NCI-H526 (cell line): ENCODE measurements around the gene MED27.

ENCODE experiments used
- DNase-seq, 2 experiments: peaks; one replicate each; lab custom pipeline; 2025; lab: John Stamatoyannopoulos, UW

Gene MED27

DNA sequence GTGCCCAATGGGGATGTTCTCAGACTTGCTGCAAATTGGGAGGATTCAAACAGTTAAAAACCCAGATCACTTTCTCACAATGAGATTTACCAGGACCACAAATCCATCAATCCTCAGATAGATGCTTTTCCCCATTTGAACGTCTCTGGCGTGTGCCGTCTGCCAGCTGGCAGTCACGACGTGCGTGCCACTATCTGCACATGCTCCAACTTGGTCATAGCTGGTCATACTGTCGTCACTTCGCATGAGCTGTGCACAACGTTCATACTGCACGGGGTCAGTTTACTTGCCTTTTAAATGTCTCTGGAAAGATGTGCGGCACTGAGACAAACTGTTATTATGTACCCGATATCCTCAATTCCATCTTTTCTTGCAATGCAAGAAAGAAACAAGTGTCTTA, 221.5 kb downstream of the MED27 start:
- DNase-seq: no peak

DNA sequence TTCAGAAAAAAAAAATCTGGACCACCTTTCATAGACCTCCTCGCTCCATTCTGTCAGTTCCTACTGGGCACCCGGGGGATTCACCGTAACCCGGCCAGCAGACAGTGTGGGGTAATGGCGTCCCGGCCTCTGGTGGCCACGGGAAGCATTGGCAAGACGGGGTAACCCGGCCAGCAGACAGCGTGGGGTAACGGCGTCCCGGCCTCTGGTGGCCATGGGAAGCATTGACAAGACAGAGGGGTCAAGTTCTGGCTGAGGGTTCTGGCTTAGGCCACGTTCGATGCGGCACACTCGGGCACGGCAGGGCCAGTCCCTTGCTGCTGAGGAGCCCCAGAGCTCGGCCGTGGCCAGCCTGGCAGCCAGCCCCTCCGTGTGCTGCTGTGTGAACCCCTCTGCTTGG, 223.6 kb downstream of the MED27 start:
- DNase-seq: no peak

DNA sequence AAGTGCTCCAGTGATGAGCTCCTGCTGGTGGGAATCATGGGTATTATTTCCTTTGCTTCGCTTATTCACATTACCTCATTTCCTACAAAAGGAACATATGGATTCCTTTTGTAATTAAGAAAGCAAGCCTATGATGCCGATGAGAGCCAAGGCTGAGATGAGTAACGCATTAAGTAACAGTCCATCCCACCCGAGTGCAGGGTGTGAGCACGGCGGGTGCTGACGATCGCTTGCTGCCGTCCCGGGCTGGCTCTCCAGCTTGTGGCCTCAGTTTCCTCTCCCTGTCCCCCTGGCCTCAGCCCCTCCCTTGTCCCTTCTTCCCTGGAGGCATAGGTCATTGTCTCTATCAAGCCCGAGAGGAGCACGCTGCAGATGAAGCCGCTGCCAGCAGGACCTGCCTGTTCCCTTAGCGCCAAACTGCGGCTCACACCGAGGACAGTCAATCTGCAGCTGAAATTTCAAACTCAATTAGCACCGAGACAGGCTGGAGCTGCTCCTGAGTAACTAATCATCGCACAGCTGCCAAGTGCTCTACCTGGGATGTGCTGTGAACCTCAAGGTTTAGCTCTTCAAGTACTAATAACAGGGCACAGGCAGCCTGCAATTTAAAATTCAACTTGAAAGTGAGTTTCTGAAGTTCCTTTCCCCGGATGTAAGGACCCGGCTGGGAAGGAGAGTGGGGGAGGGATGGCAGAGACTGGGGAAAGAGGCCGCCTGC, 224.6 kb downstream of the MED27 start:
- DNase-seq: no peak

DNA sequence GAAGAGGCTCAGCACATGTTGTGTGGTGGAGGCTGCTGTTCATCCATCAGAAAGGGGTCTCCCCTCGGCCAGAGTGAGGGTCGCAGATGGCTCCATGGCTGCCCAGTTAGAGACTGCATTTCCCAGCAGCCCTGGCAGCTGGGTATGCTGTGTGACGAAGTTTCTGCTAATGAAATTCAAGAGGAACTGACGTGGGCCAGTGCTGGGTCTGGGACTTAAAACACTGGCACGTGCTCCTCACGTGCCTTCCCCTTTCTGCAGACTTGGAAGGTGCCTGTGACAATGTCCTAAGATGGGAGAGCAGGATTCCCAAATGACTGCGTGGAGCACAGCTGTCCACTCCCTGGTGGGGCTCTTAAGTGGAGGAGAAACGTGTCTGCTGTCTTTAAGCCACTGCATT, 225.3 kb downstream of the MED27 start:
- no peak for DNase-seq

DNA sequence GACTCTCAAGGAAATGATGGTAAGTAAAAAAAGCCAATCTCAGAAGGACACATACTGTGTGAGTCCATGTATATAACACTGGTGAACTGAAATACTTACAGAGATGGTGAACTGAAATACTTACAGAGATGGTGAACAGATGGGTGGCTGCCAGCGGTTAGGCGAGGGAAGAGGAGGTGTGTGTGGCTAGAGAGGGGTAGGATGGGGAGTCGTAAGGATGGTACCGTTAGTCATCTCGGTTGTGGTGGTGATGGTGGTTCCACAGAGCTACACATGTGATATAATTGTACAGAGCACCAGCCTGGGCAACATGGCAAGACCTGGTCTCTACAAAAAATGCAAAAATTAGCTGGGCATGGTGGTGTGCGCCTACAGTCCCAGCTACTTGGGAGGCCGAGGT, 226.2 kb downstream of the MED27 start:
- DNase-seq: no peak

DNA sequence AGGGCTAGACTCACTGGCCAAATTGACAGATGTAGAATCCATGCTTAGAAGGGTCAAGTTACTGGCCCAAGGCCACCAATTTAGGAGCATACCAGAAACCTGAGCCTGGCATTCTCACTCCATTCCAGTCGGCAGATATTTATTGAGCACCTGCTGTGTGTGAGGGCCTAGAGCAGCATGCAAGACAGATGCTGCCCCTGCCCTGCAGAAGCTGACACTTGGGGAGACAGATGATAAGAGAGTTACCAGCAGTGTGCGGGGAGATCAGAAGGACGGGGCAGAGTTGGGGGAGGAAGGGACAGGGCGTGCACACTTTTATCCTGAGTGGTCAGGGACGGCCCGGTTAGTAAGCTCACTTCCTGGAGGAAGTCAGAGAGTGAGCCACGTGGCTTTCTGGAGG, 228.3 kb downstream of the MED27 start:
- no peak for DNase-seq

DNA sequence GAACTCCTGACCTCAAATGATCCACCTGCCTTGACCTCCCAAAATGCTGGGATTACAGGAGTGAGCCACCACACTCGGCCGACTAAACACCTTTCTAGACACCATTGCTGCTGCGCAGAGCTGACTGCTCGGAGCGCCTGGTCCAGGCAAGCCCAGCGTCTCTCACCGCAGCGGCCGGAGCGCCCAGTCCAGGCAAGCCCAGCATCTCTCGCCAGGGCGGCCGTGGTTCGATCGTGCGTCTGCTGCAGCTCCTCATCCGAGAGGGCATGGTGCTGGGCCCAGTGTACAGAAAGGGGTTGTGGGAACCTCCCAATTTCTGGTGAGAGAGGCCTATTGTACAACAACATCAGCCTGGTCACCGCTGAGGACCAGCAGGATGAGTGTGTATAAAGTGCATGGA, 230.3 kb downstream of the MED27 start:
- no peak for DNase-seq

DNA sequence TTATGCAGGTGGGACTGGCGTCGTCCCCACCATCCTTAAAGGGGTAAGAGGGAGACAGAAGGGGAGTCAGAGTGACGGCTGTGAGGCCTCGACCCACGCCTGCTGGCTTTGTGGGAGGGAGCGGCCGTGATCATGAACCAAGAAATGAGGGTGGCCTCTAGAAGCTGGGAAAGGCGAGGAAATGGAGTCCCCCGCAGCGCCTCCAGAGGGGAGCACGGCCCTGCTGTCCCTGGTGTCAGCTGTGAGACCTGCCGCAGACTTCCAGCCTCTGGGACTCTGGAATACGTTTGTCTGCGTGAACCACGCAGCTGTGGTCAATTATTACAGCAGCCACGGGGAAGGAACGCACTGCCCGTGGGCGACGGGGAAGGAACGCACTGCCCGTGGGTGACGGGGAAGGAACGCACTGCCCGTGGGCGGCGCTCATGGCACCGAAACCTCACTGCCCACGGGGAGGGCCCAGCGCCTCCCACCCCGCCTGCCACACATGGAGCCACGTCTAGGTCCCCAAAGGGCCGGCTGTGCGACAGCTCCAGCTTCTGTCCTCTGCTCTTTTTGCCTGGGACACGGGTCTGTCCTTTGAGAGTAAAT, 231.0 kb downstream of the MED27 start:
- no peak for DNase-seq

DNA sequence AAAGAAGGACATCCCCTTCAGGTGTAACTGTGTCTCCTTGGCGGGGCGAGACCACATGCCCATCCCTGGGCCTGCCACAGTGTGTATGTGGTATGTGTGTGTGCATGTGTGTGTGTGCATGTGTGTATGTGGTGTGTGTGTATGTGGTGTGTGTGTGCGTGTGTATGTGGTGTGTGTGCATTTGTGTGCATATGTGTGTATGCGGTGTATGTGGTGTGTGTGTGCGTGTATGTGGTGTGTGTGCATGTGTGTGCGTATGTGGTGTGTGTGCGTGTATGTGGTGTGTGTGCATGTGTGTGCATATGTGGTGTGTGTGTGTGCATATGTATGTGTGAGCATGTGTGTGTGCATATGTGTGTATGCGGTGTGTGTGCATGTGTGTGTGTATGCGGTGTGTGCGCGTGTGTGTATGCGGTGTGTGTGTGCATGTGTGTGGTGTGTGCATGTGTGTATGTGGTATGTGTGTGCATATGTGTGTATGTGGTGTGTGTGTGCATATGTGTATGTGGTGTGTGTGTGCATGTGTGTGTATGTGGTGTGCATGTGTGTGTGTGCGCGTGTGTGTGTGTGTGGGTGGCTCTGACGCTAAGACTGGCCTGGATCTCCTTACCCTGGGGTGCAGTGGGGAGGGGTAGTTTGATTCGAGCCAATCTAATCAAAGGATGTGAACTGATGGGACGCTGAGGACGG, 231.9 kb downstream of the MED27 start:
- DNase-seq: no peak

DNA sequence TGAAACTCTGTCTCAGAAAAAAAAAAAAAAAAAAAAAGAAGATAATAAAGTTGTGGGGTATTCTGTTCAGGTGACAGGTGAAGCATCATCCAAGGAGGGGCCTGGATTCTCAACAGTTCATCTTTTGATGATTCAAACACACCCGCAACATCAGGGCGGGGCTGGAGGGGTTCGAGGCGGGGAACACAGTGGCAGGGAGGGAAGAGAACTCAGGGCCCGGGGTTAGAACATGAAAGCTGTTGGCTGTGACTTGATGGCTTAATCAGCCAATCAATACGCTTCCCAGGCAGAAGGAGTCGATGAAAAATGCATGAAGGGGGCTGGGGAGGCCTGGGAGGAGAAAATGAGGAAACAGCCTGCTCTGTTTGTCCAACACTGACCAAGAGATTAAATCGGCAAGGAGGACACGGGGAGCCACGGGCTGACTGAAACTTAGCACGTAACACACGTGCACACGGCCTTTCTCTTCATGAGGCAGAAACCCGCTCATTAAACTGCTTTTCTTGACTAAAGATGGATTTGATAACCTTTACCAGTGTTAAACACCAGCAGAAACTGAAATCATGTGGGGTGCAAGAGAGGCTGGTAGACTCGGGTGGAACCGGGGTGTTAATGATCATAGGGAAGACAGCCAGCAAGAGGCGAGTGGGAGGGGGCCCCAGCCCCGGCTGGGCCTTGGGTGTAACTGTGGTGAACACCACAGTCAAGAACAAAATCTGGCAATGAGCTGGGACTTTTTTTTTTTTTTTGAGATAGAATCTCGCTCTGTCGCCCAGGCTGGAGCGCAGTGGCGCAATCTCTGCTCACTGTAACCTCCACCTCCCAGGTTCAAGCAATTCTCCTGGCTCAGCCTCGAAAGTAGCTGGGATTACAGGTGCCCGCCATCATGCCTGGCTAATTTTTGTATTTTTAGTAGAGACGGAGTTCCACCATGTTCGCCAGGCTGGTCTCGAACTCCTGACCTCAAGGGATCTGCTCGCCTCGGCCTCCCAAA, 234.1 kb downstream of the MED27 start:
- DNase-seq: no peak

DNA sequence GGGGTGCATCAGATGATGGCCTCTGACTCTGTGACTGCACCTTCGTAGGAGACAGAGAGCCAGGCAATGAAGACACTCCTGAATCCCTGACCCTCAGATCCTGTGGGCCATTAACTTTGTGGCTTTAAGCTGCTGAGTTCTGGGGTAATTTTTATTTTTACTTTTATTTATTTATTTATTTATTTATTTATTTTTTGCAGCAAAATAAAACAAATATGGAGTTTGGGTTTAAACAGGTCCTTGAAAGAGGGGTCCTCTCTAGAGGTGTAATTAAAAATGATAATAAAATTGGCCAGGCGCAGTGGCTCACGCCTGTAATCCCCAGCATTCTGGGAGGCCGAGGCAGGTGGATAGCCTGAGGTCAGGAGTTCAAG, 234.9 kb downstream of the MED27 start:
- no peak for DNase-seq

DNA sequence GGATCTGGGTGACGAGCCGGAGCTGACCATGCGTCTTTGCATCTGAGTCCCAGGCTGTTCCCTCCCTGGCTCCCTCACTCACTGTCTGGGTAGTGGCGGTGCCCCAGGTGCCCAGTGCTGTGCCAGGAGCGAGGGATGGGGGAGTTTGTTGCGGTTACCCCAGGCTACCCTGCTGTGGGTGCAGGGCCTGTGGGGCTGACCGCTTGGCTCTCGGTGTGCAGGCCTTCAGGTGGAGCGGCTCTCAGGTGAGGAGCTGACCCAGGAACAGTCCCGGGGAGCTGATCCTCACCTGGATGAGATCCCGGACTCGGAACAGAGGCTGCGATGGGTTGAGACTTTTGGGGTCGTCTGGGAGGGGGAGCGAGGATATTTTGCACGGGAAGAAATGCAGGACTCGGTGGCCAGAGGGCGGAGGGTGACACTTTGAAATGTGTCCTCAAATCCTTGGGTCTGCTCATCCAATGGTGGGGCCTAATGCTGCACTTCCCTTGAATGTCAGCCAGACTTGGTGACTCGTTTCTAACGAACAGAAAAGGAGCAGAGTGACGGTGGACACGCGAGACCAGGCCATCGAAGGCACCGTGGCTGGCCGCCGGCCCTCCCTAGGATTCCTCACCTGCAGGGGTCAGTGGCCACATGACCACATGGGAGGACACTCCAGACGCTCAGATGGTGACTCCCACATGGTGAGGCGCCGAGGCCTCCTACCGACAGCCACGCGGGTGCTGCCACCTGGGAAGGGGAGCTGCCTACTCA, 235.5 kb downstream of the MED27 start:
- DNase-seq: no peak

DNA sequence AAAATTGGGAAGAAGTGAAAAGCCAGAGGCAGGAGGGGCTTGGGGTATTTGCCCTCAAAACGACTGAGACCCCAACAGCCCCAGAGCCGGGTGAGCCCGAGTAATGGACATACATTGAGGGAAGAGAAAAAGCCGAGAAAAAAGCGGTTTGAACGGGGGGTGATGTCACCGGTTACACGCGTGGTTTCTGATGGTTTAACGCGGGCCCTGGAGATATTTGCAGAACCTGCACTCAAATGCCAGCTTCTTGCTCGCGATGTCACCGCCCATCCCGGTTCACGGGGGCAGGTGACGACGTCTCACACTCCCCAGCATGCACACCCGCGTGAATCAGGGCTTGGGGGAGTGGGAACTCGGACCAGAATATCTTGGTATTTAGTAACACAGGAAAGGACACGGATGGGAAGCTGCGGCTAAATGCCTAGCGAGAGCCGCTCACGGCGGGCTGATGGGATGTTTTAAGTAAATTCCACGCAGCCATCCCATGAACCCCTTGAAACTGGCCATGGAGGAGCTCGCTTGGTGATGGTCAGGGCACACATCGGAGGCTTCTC, 237.8 kb downstream of the MED27 start:
- no peak for DNase-seq

DNA sequence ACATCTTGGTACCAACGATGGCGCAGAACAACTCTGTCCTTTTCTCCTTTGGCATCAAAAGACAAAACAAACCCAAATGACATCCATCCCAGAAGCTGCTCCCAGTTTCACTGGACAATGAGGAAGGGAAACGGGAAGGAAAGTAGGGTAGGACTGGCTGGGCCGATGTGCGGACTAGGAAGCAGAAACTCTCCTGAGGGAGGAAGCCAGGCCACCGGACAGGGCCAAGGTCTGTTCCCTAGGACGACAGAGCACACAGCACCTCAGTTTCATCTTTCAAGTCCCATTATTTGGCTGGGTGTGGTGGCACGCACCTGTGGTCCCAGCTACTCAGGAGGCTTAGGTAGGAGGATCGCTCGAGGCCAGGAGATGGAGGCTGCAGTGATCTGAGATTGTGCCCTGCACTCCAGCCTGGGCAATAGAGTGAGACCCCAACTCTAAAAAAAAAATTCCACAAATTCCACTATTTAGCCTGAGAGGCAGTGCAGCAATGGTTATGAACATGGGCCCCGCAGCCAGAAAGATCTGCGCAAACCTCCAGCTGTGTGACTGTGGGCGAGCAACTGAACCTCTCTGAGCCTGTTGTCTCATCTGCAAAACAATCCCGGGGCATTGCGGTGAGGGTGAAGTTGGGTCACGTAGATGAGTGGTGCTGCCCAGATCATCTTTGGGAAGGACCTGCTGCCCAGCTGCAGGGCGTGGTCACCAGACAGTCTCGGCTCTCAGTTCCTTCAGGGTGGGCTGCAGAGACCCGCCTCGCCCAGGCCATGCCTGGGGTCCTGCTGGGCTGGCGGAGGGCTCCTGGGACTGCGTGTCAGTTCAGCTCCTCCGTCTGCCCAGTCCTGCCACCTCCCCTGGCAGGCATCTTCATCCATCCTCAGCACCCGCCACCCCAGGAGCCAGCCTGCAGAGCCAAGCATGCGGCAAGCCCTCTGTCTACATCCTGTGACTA, 238.6 kb downstream of the MED27 start:
- DNase-seq: no peak

DNA sequence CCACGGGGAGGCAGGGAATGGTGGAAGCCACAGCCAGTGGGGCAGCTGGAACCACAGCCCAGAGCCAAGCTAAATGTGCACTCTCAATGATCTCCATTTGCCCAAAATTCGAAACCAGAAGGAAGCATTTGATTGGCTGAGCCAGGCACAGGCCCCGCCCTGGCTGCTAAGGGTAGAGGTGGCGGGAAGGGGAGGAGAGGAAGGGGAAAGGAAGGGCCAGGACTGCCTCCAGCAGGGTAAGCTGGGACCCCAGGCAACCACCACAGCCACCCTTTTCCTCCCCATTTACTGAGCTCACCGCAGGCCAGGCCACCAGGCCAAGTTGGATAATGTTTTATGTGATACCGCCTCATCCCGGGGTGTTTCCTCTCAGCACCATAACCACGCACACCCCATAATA, 239.4 kb downstream of the MED27 start:
- no peak for DNase-seq

DNA sequence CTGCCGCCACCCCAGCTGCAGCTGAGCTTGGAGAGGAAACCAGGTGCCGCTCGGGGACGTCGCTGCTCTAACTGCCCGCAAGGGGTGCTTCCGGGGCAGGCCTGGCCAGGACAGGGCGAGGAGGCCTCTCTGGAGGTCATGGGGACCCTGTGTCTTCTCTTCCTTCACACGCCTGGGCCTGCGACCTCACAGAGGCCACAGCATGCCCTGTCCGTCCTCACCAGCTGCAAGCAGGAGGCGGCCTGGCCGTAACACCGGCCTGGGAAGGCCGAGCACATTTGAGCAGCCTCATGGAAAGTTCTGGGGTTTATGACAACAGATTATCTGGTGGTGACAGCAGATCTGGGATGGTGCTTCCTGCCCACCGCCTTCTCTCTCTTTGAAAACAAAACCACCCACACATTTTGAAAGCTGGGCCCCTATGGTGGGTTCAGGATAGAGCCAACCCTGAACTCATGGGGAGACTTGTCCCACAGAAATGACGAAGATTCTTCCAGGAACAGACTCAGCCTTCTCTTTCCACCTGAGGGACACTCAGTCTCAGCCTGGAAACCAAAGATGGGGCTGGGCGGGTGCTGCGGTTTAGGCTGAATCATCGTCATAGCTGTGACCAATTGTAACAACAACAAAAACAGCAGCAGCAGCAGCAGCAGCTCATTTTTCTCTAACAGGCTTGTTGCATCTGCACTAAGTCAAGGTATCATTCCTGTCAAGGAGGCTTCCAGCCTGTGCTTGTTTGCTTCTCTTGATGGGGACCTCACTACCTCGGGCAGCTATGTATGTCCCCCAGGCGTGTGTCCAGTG, 240.2 kb downstream of the MED27 start:
- no peak for DNase-seq

DNA sequence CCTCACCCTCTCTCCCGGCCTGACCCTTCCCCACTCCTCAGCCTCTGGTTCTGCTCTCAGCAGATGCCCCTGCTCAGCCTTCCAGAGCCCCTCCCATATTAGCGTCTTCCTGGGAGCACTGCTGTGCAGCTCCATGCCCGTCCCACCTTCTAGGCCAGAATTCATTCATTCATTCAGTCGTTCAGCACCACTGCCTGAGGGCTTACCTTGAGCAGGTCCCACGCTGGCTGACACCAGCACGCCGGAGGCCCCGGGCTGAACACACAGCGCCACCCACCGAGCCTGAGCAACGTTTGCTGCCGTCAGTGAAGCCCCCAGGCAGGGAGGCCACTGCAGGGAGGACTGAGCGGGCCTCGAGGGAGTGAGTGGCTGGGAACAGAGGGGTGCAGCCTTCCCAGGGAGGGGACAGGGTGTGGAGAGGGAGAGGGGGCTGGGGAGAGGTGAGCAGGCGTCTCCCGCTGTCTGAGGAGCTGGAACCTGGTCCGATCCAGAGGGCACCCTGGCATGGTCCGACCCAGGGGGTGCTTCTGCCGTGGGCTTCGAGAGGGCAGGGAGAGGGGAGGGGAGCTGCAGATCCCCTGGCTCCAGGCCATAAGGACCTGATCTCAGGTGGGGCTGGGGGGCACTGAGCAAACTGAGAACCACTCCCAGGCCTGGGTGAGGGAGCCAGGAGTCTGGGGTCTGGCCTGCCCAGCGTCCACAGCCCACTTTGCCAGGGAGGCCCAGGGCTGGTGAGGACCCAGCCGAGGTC, 241.0 kb downstream of the MED27 start:
- no peak for DNase-seq

DNA sequence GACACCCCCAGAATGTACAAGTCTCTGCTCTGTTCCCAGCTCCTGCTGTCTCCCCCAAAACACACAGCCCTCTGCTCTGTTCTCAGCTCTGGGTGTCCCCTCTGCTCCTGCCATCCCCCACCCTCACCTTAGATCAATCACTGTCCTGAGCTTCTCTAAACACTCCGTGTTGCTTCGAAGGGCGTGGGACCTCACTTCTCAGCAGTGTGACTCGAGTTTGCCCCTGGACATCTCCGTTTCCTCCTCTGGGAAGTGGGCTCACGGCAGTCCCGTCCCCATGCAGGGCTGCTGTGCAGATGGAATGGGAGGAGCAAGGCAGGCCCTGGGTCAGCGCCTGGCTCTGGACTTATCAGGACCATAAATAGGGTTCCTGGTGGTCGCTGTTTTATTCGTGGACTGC, 241.8 kb downstream of the MED27 start:
- DNase-seq: no peak

DNA sequence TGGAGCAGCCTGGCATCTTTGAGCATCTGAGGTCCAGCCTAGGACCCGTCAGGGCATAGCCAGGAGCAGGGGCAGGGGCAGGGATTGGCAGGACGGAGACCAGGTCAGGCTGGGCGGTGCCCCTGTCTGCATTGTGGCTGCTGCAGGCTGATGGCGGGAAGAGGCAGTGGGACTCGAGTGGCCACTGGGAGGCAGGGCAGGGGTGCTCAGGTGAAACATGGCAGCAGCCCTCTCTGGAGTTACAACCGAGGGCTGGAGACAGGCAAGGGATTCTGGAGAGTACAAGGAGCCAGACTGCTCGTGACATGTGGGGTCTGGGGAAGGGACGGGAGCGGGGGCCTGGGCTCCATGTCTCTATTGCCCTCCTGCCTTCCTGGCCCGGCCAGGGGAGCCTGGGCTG, 242.4 kb downstream of the MED27 start:
- DNase-seq: peak in 1 of 2 experiments; percentile 26
